HG03378 (cell line): ENCODE measurements around the gene CSE1L.
"Not testable (repeated sequence)": the region's sequence is repeated elsewhere in the genome, so short reads cannot be mapped to it uniquely, and the experiment has no call there.

Experiments used
- ATAC-seq: cut with Tn5 transposase; IDR thresholded peaks from one replicate; pipeline ENCODE4 v1.9.1; 2021; ENCODE audit warnings: mild to moderate bottlenecking, moderate library complexity; ENCODE audit not compliant: unreplicated experiment

Gene CSE1L

GRCh38 chr20:49054056-49054643 lies 8.0 kb downstream of the CSE1L start:
- no peak for ATAC-seq

- ATAC-seq = no peak
Measured at GRCh38 chr20:49063279-49063678, 17.2 kb downstream of the CSE1L start.

- ATAC-seq = no peak
Measured at GRCh38 chr20:49074521-49074920, 28.4 kb downstream of the CSE1L start.

- ATAC-seq = no peak
Measured at GRCh38 chr20:49078310-49078709, 32.2 kb downstream of the CSE1L start.

GRCh38 chr20:49082295-49082694 lies 36.2 kb downstream of the CSE1L start:
- ATAC-seq = not testable (repeated sequence)

DNA sequence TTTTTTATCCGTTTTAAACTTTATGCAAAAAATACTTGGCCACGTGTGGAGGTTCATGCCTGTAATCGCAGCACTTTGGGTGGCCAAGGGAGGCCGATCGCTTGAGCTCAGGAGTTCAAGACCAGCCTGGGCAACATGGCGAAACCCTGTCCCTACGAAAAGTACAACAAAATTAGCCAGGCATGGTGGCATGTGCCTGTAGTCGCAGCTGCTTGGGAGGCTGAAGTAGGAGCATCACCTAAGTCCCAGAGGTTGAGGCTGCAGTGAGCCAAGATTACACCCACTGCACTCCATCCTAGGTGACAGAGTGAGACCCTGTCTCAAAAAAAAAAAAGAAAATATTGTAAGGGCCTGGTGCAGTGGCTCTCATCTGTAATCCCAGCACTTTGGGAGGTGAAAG lies 45.0 kb downstream of the CSE1L start:
- ATAC-seq = no peak

DNA sequence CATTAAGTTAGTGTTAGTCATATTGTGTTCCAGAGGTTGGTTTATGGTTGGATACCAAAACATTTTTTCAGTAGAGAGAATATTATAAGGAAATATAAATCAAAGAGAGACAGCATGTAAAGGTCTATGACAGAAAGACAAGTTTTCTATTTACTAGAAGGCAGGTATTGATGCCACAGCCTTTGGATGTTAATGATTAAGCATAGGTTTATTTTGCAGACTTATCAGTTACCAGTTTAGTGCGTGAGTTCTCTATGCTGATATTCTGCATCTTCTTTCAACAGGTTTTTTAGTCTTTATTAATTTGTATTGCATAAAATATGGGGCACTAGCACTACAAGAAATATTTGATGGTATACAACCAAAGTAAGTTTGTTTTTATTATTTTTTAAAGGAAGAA lies 45.6 kb downstream of the CSE1L start:
- ATAC-seq = no peak

GRCh38 chr20:49096203-49096730 lies 50.2 kb downstream of the CSE1L start:
- ATAC-seq = no peak

DNA sequence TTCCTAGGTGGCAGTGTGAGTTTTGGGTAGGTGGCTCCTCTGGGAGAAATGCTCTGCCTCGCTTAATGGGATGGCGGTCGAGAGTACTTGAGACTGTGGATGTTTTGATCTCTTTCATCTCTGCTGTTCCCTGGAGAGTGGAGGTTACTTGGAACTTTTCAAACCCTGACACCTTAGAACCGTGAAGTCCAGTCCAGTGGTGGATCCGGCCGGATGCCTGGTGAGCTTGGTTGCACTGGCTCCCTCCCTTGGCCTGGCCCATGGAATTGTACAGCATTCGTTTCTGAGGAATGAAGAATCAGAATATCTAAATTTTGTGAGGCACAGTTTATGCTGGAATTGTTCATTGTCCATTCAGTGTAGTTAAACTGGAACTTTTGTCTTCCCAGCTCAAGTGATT lies 51.0 kb downstream of the CSE1L start:
- ATAC-seq = no peak

- ATAC-seq = no peak
Measured at GRCh38 chr20:49098136-49098535, 52.0 kb downstream of the CSE1L start.

GRCh38 chr20:49099011-49099410 lies 52.9 kb downstream of the CSE1L start:
- no peak for ATAC-seq

- ATAC-seq = not testable (repeated sequence)
Measured at GRCh38 chr20:49100292-49100691, 54.2 kb downstream of the CSE1L start.

- ATAC-seq = no peak
Measured at GRCh38 chr20:49100972-49101371, 54.9 kb downstream of the CSE1L start.

DNA sequence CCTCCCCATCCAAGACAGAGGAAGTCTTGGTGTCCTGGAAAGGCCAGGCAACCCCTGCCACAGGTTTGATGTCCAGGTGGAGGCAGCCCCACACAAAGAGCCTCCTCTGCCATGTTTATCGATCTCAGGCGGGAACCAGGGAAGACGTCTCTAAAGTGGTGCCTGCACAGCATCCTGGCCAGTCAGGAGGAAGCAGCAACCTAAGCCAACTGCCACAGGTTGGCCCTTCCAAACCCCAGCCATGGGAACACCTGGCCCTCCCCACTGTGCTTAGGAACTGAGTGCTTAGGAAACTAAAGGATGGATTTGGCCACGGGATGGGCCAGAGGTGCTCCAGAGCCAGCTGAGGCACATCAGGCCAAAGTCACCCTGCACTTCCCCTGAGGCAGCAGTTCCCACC lies 56.9 kb downstream of the CSE1L start:
- ATAC-seq = no peak

DNA sequence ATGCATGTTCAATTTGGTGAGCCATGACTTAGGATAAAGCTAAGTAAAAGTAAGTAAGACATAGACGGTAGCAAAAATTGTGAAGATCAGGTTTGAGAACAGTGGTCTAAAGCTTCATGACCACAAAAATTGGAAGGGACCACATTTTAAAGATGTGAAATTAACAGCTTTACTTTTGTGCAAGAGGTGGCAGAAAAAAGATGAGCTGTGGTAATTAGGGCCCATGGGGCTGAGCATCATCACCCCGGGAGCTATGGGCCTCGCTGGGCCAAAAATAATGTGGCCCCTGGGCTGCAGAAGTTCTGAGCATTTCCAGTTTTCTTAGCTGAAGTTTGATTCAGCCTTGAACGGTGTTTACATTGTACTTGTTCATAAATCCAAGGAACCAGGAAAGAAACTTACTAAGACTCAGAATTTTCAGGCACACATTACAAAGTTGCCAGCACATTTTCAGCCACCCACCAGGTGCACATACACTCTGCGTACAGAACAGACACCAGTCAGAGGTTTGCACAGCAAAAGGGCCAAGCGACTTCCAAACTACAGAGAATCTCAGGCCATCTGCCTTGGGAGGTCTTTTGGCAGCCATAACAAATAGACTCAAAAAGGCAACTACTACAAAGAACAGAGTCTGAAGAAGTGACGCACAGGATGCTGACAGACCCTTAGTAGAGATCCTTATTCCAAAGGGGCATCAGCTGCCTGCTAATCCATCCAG lies 57.7 kb downstream of the CSE1L start:
- no peak for ATAC-seq

GRCh38 chr20:49104365-49104648 lies 58.2 kb downstream of the CSE1L start:
- no peak for ATAC-seq

DNA sequence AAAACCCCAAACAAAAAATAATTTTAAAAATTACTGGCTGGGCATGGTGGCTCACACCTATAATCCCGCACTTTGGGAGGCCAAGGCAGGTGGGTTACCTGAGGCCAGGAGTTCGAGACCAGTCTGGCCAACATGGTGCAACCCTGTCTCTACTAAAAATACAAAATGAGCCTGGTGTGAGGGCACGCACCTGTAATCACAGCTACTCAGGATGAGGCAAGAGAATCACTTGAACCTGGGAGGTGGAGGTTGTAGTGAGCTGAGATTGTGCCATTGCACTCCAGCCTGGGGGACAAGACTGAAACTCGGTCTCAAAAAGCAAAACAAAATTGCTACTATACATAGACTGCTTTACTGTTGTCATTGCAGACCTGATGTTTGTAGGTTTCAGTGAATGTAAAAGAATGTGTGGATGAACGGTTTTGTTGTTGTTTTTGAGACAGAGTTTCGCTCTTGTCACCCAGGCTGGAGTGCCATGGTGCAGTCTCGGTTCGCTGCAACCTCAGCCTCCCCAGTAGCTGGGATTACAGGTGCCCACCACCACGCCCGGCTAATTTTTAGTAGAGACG lies 59.0 kb downstream of the CSE1L start:
- ATAC-seq = not testable (repeated sequence)

- ATAC-seq = no peak
Measured at GRCh38 chr20:49106328-49106727, 60.2 kb downstream of the CSE1L start.

DNA sequence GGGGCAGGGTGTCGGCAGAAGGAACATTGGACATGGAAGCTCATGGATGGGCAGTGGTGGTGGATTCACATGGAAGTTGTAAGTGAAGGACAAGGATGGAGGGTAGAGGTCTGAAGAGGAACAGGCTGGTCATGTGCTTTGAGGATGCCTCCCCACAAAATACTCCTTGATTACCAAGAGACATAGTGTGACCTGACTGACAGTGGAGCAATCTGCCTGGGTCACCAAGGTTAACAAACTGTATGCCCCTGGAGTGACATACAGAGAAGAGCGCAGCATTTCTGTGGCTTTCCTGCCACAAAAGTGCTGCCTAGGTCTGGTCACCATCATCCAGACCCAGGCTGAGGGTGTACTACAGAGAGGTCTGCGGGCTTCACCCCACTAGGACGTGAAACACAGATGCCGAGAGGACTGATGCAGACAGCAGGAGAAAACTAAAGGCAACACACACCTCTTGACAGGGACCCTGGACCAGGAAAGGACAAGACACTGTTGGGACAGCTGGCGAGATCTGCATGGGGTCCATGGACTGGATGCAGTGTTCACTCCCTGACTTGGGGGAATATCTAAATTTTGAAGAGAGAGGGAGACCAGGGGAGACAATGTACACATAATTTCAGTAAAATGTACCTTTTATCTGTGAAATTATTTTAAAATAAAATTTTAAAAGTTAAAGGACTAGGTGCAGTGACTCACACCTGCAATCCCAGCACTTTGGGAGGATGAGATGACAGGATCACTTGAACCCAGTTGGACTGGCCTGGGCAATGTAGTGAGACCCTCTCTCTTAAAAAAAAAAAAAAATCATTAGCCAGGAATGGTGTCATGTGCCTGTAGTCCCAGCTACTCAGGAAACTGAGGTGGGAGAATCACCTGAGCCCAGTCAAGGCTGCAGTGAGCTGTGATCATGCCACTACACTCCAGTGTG lies 64.9 kb downstream of the CSE1L start:
- ATAC-seq = no peak

DNA sequence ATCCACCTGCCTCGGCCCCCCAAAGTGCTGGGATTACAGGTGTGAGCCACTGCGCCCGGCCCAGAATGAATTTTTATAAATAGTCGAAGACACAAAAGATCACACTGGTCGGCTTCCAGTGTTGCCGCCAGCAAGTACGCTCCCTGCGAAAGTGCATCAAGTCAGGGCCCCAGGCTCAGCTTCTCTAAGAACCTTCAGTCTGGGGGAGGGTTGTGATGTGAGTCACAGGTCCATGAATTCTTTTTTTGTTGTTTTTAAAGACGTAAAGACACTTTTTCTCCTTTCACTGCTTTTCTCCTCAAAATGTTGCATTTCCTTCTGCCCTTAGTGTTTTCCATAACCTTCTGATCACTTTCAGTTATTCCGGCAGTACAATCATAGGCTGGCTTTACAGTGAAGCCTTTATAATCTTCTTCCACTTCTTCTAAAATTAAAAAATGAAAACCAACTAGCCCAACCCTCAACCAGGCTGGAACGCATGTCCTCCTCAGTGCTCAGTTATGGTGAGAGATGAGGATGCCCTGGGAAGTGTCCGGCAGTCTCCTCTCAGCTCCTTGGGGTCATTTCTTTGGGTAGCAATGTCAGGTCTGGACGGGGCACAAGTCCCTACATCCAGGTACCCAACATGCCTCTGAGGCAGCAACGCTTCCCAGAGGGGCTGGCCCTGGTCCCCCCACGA lies 66.6 kb downstream of the CSE1L start:
- ATAC-seq = no peak

GRCh38 chr20:49115564-49115963 lies 69.5 kb downstream of the CSE1L start:
- no peak for ATAC-seq
